Left colon (tissue), 2 donors: Measurements from ENCODE around the gene TESK2. TPM values are rescaled to one million over a fixed set of nuclear protein-coding genes. Genes with fewer than 3 reads are reported as not detected.

Source experiments
- ATAC-seq: fragments of 200-7000 bp; cut with Tn5 transposase; one replicate; pipeline ENCODE4 v1.9.1; 2020; ENCODE audit warnings: mild to moderate bottlenecking, moderate library complexity
- DNase-seq, 2 donors: peaks; one replicate each; pipeline ENCODE4 v3.0.0-alpha.2; 2020
- intact Hi-C, 2 donors: fragments of 100-400 bp; cut with DNase I in 1 of 2; cut with micrococcal nuclease in 1 of 2; formaldehyde crosslinking; loops; one replicate each; pipeline versions ENCODE4 v1.11.2 to v1.14.0; 2022; cut with DNase I, micrococcal nuclease
- total RNA-seq, 2 donors: library from RNA; stranded (reverse); fragmentation: NEBNext Ultra II Directional; extraction: Animal tissue kit (Norgen Biotek cat#: 25700); gene quantifications; one replicate each; pipeline ENCODE4 v1.2.1, GENCODE V29; 2021
- donor health status: DM: no; HTN: no; CAD: no.
- donor health status: DM: yes; HTN: yes; CAD: no.

TESK2 gene
- total RNA-seq, 2 donors from 2014 or later, result 8.4 to 17.5 TPM

GRCh38 chr1:45443580-45444446 lies 47.1 kb downstream of the TESK2 start:
- ATAC-seq, result peak; percentile 56
- no peak for DNase-seq
- intact Hi-C loops, result no loop called here

DNA sequence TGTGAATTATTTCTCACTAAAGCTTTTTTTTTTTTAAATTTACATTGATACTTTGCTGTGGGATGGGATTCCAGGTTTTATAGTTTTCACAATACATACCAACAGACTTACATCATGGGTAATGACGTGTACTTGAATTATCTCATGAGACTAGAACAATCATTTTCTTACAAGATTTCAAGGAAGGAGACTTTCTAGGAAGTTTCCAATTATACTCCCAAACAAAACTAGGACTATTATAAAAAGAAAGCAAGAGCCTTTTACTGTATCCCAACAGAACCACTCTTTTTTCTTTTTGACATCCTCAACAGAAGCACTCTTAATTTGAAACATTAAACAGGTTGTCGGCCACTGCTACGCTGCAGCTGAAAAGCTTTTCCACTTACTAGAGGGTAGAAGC lies 48.7 kb downstream of the TESK2 start:
- DNase-seq (no peak), ATAC-seq (no peak)
- intact Hi-C loops, result no loop called here

DNA sequence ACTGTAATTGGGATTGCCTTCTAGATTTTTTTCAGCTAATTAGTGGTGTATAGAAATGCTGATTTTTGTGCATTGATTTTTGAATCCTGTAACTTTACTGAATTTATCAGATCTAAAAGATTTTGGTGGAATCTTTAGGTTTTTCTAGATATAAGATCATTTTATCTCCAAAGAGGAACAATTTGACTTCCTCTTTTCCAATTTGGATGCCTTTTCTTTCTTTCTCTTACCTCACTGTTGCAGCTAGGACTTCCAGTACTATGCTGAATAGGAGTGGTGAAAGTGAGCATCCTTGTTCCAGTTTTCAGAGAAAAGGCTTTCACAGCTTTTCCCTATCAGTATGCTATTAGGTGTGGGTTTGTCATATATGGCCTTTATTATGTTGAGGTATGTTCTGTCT lies 53.6 kb downstream of the TESK2 start:
- ATAC-seq (no peak), DNase-seq (no peak)
- intact Hi-C loops, result no loop called here

- DNase-seq (no peak), ATAC-seq (no peak)
- intact Hi-C loops, result no loop called here
Observed at GRCh38 chr1:45430490-45430889, 60.5 kb downstream of the TESK2 start.

GRCh38 chr1:45429561-45430159 lies 61.3 kb downstream of the TESK2 start:
- intact Hi-C loops, result no loop called here

GRCh38 chr1:45423906-45424678 lies 66.9 kb downstream of the TESK2 start:
- ATAC-seq (no peak), DNase-seq (no peak)
- intact Hi-C loops, result no loop called here

More at GRCh38 chr1:45429561-45430159, 61.3 kb downstream of the TESK2 start:
- ATAC-seq (no peak), DNase-seq (no peak)

DNA sequence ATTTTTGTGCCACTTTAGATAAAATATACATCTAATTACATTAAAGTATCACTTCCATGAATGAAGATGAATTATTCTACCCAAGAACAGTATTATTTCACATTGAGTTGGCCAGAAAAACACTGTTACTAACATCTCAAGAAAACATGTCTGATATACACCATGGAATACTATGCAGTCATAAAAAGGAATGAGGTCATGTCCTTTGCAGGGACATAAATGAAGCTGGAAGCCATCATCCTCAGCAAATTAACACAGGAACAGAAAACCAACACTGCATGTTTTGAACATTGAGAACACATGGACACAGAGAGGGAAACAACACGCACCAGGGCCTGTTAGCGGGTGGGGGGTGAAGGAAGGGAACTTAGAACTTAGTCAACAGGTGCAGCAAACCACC lies 69.0 kb downstream of the TESK2 start:
- intact Hi-C loops, result no loop called here
- ATAC-seq (no peak), DNase-seq (no peak)

DNA sequence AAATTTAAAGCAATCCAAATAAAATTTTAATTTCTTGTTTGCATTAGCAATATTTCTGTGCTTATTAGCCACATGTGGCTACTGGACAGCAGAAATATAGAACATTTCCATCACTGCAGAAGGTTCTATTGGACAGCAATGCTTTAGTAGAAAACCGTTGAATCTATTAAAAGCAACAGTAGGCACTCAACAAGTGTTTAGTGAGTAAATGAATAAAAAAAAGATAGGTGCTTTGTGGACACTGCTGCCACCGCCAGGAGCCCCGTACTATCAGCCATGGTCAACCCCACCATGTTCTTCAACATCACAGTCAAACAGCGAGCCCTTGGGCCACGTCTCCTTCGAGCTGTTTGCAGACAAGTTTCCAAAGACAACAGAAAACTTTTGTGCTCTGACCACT lies 76.2 kb downstream of the TESK2 start:
- intact Hi-C loops, result no loop called here
- ATAC-seq (no peak), DNase-seq (no peak)

- no peak for ATAC-seq
- intact Hi-C loops, result no loop called here
- no peak for DNase-seq
Observed at GRCh38 chr1:45412899-45413298, 78.1 kb downstream of the TESK2 start.

DNA sequence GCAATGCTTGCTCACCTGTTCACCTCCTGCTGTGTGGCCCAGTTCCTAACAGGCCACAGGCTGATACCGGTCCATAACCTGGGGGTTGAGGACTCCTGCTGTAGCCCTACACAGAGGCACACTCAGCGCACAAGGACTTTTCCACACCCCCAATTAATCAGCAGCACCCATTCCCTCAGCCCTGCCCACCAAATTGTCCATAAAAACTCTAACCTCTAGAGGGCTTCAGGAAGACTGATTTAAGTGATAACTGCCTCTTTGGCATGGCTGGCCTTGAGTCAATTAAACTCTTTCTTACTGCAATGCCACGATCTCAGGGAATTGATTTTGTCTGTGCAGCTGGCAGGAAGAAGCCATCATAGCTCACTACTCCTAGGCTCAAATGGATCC lies 79.5 kb downstream of the TESK2 start:
- DNase-seq (no peak), ATAC-seq (no peak)
- intact Hi-C loops, result no loop called here

GRCh38 chr1:45410850-45411509 lies 80.0 kb downstream of the TESK2 start:
- intact Hi-C loops, result no loop called here
- ATAC-seq (no peak), DNase-seq (no peak)

GRCh38 chr1:45409276-45409675 lies 81.7 kb downstream of the TESK2 start:
- ATAC-seq, result no peak
- intact Hi-C loops, result no loop called here
- no peak for DNase-seq

DNA sequence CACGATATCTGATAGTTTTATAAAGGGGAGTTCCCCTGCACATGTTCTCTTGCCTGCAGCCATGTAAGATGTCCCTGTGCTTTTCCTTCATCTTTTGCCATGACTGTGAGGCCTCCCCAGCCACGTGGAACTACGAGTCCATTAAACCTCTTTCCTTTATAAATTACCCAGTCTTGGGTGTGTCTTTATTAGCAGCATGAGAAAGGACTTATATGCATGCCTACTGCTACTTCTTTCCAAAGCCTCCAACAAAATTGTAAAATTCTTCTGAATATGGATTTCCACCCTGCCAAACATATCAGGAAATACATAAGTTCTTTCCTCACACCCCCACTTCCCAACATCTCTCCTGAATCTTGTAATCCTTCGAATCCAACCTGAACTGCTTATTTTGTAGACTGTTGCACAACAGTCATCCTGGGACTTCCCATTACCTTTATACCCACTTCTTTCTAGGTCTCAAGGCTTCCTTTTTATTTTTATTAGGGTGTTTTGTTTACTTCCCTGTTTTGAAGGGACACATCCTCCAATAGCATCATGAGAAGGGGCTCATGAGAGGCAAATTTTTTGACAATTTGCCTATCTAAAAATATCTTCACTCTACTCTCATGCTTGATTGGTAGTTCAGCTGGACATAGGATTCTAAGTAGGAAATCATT lies 83.2 kb downstream of the TESK2 start:
- DNase-seq (no peak), ATAC-seq (no peak)
- intact Hi-C loops, result no loop called here

DNA sequence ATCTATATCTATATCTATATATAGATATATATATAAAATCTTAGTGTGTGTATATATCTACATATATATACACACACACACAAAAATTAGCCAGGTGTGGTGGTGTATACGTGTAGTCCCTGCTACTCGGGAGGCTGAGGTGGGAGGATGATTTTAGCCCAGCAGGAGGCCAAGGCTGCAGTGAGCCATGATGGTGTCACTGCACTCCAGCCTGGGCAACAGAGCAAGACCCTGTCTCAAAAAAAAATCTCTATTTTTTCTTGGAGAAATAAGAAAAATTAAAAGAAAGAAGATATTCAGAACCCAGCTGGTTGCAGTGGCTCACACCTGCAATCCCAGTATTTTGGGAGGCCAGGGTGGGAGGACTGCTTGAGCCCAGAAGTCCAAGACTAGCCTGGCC lies 85.3 kb downstream of the TESK2 start:
- intact Hi-C loops, result no loop called here
- DNase-seq (no peak), ATAC-seq (no peak)

DNA sequence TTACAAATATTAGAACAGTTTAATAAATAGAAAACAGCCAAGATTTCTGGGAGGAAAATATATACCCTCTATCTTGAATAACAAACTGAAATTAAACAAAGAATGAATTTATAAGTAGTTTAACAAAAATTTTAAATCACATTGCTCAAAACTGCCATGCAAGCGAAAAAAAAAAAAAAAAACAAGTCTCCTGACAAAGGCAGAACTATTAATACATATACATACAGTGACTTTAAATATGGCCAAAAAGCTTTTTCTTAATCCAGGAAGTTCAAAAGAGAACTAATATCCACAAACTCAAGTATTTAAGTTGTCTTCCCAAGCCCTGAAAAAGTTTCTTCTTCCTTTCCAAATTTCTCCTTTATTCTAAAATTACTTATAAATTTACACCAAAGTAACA lies 87.2 kb downstream of the TESK2 start:
- intact Hi-C loops, result no loop called here
- no peak for ATAC-seq
- no peak for DNase-seq

DNA sequence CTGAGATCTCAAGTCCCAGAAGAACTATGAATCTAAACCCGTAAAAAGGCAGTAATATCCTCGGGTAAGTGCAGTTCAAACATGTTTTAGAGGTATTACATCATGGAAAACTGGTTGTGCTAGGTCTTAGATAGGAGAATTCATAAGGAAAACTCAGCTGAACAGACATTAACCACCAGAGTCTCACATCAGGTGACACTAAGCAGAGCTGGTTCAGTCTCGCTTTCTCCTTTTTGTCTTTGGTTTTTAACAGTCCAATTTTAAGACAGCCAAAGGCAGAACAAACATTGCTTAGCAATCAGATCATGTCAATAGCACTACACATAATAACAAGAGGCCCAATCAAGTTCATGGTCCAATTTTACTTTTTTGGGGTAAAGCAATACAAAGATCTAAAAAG lies 87.7 kb downstream of the TESK2 start:
- intact Hi-C loops, result no loop called here
- ATAC-seq, result peak; percentile 45
- DNase-seq, result no peak

GRCh38 chr1:45401524-45401923 lies 89.4 kb downstream of the TESK2 start:
- intact Hi-C loops, result no loop called here
- ATAC-seq, result peak; percentile 42

DNA sequence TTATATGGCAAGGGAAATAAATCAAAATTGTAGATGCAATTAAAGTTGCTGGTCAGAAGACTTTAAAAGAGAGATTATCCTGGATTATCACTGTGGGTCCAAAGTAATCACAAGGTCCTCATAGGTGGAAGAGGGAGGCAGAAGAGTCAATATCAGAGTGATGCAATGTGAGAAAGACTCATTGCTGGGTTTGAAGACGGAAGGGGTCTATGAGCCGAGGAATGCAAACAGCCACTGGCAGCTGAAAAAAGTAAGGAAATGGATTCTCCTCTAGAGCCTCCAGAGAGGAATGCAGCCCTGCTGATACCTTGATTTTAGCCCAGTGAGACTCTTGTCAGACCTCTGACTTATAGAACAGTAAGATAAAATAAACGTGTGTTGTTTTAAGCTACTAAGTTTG lies 90.9 kb downstream of the TESK2 start:
- ATAC-seq (no peak), DNase-seq (no peak)
- intact Hi-C loops, result no loop called here

More at GRCh38 chr1:45401524-45401923, 89.4 kb downstream of the TESK2 start:
- no peak for DNase-seq

GRCh38 chr1:45397285-45397684 lies 93.7 kb downstream of the TESK2 start:
- DNase-seq, result no peak
- ATAC-seq, result peak; percentile 33
- intact Hi-C loops, result no loop called here
